Ureter (tissue), 1 donor: ENCODE results near the gene POU4F3. TPM values are rescaled to one million over a fixed set of nuclear protein-coding genes. Genes with fewer than 3 reads are reported as not detected.

ENCODE experiments used
- DNase-seq: peaks from one replicate; pipeline ENCODE4 v3.0.0-alpha.2; 2020; ENCODE audit warnings: low spot score
- total RNA-seq: library from RNA; stranded (reverse); gene quantifications from one replicate; pipeline ENCODE4 v1.2.4, GENCODE V29; 2023
- donor health status: DM: yes; HTN: yes; CAD: no.

The POU4F3 gene
- total RNA-seq, 1 donor from 2014 or later, result 0.16 TPM

DNA sequence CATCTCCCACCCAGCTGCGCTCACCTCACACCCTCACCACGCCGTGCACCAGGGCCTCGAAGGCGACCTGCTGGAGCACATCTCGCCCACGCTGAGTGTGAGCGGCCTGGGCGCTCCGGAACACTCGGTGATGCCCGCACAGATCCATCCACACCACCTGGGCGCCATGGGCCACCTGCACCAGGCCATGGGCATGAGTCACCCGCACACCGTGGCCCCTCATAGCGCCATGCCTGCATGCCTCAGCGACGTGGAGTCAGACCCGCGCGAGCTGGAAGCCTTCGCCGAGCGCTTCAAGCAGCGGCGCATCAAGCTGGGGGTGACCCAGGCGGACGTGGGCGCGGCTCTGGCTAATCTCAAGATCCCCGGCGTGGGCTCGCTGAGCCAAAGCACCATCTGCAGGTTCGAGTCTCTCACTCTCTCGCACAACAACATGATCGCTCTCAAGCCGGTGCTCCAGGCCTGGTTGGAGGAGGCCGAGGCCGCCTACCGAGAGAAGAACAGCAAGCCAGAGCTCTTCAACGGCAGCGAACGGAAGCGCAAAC is 1.1 kb downstream of the POU4F3 start:
- no peak for DNase-seq

GRCh38 chr5:146340260-146341081 is 1.8 kb downstream of the POU4F3 start:
- no peak for DNase-seq

- DNase-seq, result no peak
These were observed 3.2 kb downstream of the POU4F3 start for GRCh38 chr5:146341854-146342253.

DNA sequence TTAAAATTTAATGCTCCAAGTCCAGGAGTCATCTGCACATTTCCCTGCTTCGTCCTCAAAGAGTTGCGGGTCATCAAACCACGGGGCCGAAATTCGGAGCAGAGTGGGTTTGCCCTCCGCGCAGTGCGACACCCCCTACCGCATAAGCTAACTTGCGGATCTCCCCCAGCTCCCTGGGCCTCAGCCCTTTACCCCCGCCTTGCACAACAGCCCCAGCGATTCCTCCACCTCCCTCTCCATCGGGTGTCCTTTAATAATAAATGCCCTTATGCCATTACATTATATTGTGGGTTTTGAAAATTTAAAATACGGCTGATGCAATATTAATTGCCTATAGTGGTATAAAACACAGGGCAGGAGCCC is 3.9 kb downstream of the POU4F3 start:
- DNase-seq, result no peak

DNA sequence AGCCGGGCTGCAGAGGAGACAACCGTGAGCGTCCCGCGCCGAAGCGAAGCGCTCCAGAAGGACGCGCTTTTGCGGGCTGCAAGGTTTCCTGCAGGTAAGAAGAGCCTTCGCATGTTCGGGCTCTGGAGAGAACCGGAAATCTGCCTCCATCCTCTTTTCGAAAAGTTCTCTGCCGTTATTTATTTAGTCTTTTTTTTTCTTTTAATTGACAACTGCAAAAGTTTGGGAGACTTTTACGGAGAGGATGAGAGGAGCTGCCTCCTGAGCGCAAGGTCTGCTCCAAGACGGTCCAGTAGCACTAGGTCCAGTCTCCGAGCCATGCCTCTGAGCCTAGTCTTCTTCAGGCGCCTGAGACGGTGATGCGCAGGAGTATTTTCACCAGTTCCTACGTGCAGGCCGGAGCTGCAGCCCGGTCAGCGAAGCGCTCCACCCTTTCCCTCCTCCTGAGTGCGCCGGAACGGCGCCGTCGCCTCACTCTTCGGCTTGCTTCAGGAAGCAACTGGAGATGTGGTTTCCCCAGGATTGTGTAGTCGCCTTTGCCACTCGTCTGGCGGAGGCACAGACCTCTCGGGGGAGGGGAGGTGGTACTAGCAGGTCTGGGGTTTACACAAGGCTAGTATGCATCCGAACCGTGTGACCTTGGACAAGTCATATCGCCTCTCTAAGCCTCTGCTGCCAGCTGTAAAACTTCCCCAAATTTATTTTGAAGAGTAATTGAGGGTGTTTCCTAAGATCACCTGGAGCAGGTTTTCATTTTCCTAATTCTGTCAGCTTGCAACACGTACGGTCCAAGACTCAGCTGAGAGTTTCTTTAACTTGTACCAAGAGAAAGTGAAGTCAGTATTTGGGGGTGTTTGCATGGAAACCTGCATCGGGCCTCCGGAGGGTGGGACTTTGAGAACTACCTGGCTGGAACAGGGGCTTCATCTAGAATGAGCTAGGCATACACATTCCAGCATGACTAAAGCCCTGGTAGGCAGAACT is 4.5 kb downstream of the POU4F3 start:
- no peak for DNase-seq

GRCh38 chr5:146344155-146345118 is 5.8 kb downstream of the POU4F3 start:
- DNase-seq, result no peak

DNA sequence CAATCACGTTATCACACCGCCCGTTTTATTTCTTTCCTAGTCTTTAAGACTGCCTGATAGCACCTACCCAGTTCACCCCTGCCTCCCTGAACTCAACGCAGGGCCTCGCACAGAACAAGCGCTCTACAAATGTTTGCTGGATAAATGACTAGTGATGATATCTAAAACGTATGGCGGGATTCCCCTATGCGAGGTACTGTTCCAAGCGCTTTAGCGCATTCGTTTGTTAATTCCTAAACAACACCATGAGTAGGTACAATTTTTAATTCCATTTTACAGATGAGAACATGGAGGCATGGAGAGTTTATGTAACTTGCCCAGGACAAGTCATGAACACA is 6.6 kb downstream of the POU4F3 start:
- DNase-seq, result no peak

GRCh38 chr5:146345578-146346366 is 7.1 kb downstream of the POU4F3 start:
- no peak for DNase-seq

DNA sequence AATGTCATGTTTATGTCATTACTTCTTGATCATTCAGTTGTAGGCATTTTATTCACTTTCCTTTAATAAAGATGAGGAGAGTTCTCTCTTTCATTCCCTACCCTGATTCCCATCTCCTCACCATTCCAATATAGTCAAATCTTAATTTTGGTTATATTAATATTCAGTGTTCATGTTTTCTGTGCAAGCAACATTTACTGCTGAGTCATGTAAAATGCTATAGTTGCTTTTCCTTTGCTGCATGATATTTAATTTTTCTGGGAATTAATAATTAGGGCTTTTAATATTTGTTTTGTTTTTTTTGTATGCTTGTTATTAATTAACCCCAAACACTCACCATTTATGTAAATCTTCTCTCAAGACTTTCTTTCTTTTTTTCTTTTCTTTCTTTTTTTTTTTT is 18.5 kb downstream of the POU4F3 start:
- DNase-seq, result no peak

GRCh38 chr5:146359836-146360235 is 21.2 kb downstream of the POU4F3 start:
- no peak for DNase-seq

DNA sequence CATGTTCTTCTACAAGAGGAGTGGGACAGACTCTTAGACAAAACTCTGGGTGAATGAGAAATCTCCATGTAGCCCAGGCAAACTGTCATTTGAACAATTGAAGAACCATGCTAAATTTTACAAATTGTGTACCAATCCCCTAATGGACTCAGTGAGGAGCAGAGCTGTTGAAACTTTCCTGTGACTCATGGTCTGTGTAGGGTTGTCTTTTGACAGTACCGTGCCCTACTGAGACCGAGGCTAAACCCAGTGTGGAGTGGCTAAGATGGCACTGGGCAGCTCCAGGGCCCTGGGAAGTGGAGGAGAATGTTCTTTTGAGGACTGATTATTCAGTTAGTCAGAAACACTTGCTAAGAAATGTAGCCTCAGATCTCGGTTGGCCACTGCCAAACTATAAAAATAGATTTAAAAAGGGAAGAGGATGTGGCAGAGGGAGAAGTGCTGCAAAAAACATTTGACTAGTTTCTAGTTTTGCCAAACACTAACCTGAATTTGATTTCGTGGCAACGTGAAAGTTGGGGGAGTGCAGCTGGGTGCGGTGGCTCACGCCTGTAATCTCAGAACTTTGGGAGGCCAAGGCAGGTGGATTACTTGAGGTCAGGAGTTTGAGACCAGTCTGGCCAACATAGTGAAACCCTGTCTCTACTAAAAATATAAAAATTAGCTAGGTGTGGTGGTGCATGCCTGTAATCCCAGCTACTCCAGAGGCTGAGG is 24.7 kb downstream of the POU4F3 start:
- no peak for DNase-seq

DNA sequence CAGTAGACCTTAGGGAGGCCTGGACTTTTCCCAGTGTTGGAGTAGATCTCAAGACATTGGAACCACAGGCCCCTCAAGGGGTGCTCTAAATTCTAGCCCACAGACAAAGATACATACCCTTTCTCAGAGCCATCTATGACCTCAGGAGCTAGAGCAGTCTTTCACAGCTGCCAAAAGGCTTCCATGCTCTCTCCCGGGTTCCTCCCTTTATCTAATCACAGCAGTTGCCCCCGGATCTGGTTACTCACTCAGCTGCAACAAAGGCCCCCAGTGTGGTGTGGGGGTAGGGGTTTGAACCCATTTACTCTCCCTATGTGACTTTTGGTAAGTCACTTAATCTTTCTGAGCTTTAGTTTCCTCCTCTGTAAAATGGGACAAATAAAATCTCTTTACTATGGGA is 27.0 kb downstream of the POU4F3 start:
- no peak for DNase-seq

- no peak for DNase-seq
These were observed 28.3 kb downstream of the POU4F3 start for GRCh38 chr5:146366904-146367303.

GRCh38 chr5:146368137-146368536 is 29.5 kb downstream of the POU4F3 start:
- no peak for DNase-seq

DNA sequence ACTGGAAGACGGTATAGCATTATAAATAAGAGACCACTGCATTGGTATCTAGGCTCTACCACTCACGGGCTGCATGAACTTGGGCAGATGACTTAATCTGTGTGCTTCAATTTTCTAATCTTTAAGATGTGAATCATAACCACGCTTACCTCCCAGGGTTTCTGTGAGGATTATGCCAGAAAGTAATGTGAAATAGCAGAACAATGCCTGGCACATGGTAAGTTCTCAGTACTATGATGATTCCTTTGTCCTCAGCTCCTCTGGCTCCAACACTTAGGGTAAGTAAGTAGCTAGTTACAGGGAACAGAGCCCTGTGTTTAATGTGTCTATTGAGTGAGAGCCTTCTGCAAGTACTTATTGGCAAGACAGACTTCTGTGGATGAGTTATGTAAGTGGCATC is 31.1 kb downstream of the POU4F3 start:
- DNase-seq, result no peak

GRCh38 chr5:146376821-146377220 is 38.2 kb downstream of the POU4F3 start:
- DNase-seq, result no peak

DNA sequence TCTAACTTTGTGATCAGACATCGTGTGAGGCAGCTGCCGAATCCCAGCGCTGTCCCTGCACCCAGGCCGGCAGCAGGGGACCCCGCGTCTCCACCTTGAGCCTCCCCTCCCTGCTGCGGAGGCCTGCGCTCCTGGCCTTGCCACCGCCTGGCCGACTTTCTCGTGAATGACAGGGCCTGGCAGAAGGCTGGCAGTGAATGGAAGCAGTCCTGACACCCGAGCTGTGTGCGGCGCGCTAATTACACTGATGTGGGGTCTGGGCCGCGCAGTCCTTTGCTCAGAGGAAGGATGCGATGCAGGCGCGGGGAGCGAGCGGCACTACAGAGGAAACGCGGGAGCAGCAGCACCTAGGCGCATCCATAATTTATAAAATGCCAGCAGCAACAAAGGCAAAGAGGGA is 40.3 kb downstream of the POU4F3 start:
- DNase-seq, result no peak

DNA sequence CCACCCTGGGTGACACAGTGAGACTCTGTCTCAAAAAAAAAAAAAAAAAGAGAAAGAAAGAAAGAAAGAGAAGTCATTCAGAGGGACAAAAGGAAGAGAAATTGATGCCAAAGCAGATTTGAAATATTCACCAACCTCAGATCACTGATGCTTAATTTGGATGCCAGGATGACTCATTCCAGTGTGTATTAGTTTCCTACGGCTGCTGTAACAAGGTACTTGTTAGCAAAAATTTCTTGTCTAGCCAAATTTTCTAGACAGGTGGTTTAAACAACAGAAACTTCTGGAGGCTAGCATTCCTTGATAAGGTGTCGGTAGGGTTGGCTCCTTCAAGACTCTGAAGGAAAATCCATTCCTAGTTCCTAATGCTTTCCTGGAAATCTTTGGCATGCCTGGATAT is 42.1 kb downstream of the POU4F3 start:
- DNase-seq, result no peak

DNA sequence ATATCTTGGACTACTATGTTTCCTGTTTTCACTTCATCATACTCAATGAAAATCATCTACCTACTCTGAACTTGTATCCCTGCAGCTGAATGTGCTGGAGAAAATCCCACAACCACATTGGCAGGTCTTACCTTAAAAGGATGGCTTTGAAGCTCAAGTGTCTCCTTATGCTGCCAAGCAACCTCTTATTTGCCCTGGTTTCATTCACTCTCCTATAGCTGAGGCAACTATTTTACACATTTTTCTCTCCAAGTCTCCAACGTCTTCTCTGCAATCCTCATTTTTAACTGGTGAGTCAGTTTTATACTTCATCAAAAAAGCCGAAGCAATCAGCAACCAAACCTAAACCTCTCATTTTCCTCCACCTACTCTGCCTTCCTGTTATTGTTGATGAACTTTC is 49.7 kb downstream of the POU4F3 start:
- no peak for DNase-seq

DNA sequence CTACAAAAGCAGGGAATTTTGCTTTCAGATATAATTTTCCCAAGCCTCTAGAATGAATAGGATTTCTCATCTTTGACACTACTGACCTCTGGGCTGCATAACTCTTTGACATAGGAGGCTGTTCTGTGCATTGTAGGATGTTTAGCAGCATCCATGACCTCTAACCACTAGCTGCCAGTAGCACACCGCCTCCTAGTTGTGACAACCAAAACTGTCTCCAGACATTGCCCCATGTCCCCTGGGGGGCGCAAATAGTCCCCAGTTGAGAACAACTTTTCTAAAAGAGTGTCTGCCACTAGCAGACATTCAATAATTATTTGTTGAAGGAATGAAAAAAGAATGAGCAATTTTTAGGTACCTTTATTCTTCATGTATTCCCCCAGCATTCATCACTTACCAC is 51.8 kb downstream of the POU4F3 start:
- no peak for DNase-seq
